Aorta (tissue), 5 donors: ENCODE measurements around the gene TLR9. TPM values are rescaled to one million over a fixed set of nuclear protein-coding genes. Genes with fewer than 3 reads are reported as not detected.

ENCODE experiments used
- ATAC-seq: fragments of 200-7000 bp; cut with Tn5 transposase; one replicate; pipeline ENCODE4 v1.9.1; 2022; ENCODE audit warnings: moderate library complexity; ENCODE audit not compliant: low FRiP score
- DNase-seq, 2 donors: peaks; one replicate each; pipeline ENCODE4 v3.0.0-alpha.2; 2020
- H3K27ac ChIP-seq, 2 donors: one replicate each; pipeline ENCODE4 v1.5.1; 2013; ENCODE audit warnings: low read length in 2 of 2, mild to moderate bottlenecking in 2 of 2, moderate library complexity in 2 of 2, control low read depth in 1 of 2, inconsistent platforms in 1 of 2, low read depth in 1 of 2
- H3K27me3 ChIP-seq, 2 donors: one replicate each; pipeline ENCODE4 v1.6.1; 2013; ENCODE audit warnings: control low read depth in 1 of 2, low read length in 1 of 2, mild to moderate bottlenecking in 1 of 2, moderate library complexity in 1 of 2; ENCODE audit not compliant: insufficient read depth in 2 of 2, control insufficient read depth in 1 of 2
- H3K36me3 ChIP-seq, 2 donors: one replicate each; pipeline ENCODE4 v1.6.1; 2013; ENCODE audit warnings: control low read depth in 1 of 2, low read length in 1 of 2, mild to moderate bottlenecking in 1 of 2; ENCODE audit not compliant: insufficient read depth in 2 of 2, control insufficient read depth in 1 of 2
- H3K4me1 ChIP-seq, 2 donors: one replicate each; pipeline ENCODE4 v1.6.1; 2013; ENCODE audit warnings: low read length in 2 of 2, control low read depth in 1 of 2, mild to moderate bottlenecking in 1 of 2, moderate library complexity in 1 of 2; ENCODE audit not compliant: insufficient read depth in 2 of 2, control insufficient read depth in 1 of 2
- H3K4me3 ChIP-seq, 2 donors: one replicate each; pipeline ENCODE4 v1.5.1; 2013; ENCODE audit warnings: low read length in 2 of 2, control low read depth in 1 of 2, mild to moderate bottlenecking in 1 of 2
- H3K9me3 ChIP-seq: one replicate; pipeline ENCODE4 v1.6.1; 2013; ENCODE audit warnings: mild to moderate bottlenecking, low read length; ENCODE audit not compliant: control insufficient read depth
- WGBS, 2 donors: extraction: QIAGEN DNeasy Blood & Tissue Kit; methylation state at CpG; one replicate each; pipeline ENCODE4 v1.1.7; 2013; 5-methylcytosine and 5-hydroxymethylcytosine counted together
- intact Hi-C, 2 donors: fragments of 100-400 bp; cut with DNase I; formaldehyde crosslinking; loops; one replicate each; pipeline versions ENCODE4 v1.14.2 to v1.15.0; 2022
- polyA plus RNA-seq, 2 donors: library from polyadenylated mRNA; stranded (reverse); fragments of 200-250 nt; gene quantifications; one replicate each; pipeline ENCODE4 v1.2.3, GENCODE V29; 2013
- total RNA-seq, 2 donors: library from RNA; stranded (reverse); fragmentation: NEBNext Ultra II Directional; extraction: Animal tissue kit (Norgen Biotek cat#: 25700); gene quantifications; one replicate each; pipeline ENCODE4 v1.2.1, GENCODE V29; 2021
- donor health status: healthy with polysubstance abuse.
- donor health status: Bipolar disorder and iron deficiency.
- donor health status: DM: no; HTN: no; CAD: no.
- donor health status: DM: no; HTN: no; CAD: no.
- donor health status: DM: yes; HTN: yes; CAD: no.

TLR9 gene
- total and polyA plus RNA-seq, 4 donors: 0.42 to 0.81 TPM; not detected in 2

DNA sequence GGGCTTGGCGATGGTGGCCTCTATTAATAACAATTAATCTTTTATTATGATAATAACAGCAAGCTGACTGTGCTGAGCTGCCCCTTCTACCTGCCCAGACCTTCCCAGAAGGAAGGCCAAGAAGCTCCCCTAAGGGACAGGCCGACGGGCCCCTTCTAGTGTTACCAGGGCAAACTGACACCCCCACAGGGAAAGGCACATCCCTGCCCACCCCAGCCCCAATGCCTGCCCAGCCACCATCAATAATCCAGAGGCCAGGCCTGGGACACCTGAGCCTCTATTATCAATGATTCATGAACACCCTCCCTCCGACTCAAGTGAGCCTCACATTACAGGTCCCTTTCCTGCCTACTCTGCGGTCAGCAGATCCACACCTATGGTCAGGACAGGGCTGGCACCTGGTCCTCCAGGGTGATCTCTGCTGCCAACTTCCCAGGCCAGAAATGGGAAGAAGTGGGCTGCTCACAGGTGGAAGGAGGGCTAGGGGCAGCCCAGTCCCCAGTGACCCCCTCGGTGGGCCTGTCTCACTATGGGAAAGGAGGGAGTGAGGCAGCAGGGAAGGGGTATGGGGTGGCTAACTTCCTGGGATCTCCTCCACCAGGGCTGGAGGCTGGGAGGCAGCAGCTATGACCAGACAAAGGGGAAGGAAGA, 11.7 kb upstream of the TLR9 start:
- H3K9me3 ChIP-seq: no peaks in the 10 kb centered on the region
- DNase-seq (no peak), ATAC-seq (no peak)
- no peaks in the 10 kb centered on the region for H3K27me3 ChIP-seq
- H3K27ac ChIP-seq: peak overlapping the region in 1 of 2 donors; percentile 20
- intact Hi-C loops: loop anchor here (5.0 kb wide), 2 partner anchors 40 to 50 kb away; partner anchors contain the start of genes GLYCTK (in 1 of the 2) and WDR82 (in 1 of the 2)
- H3K4me3 ChIP-seq: no peak overlapping the region
- H3K4me1 ChIP-seq: no peaks in the 10 kb centered on the region
- H3K36me3 ChIP-seq: no peaks in the 10 kb centered on the region
- 82 to 86% methylated on average over 6 of the region's 6 CpGs for WGBS, 2 donors

DNA sequence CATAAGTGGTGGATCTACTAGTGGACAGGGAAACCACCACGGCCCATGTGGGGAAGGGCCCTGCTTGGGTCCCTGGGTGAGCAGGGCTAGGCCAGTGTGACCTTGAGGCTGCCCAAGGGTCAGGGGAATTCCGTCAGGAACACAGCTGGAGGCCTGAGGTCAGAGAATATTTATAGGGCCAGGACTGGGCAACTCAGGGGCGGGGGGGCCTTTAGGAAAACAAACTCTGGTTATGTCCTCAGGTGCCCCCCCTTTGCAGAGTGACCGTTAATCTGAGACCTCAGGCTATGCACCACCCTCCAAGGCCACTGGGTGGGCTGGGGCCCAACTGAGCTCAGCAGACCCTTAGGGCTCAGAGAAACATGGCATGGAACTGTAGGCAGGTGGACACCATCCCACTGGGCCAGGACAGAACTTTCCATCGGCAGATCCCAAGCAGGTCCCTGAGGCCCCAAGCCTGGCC, 11.0 kb upstream of the TLR9 start:
- H3K4me1 ChIP-seq: no peaks in the 10 kb centered on the region
- H3K27me3 ChIP-seq: no peaks in the 10 kb centered on the region
- no peaks in the 10 kb centered on the region for H3K36me3 ChIP-seq
- DNase-seq (peak in 1 of 2 donors; percentile 46), ATAC-seq (no peak)
- H3K9me3 ChIP-seq: no peaks in the 10 kb centered on the region
- H3K4me3 ChIP-seq: no peak overlapping the region
- 71% methylated on average over 5 of the region's 5 CpGs for WGBS, 2 donors
- H3K27ac ChIP-seq: no peak overlapping the region
- intact Hi-C loops: loop anchor here (5.0 kb wide), 2 partner anchors 41 to 51 kb away; partner anchors contain the start of genes GLYCTK (in 1 of the 2) and WDR82 (in 1 of the 2)

DNA sequence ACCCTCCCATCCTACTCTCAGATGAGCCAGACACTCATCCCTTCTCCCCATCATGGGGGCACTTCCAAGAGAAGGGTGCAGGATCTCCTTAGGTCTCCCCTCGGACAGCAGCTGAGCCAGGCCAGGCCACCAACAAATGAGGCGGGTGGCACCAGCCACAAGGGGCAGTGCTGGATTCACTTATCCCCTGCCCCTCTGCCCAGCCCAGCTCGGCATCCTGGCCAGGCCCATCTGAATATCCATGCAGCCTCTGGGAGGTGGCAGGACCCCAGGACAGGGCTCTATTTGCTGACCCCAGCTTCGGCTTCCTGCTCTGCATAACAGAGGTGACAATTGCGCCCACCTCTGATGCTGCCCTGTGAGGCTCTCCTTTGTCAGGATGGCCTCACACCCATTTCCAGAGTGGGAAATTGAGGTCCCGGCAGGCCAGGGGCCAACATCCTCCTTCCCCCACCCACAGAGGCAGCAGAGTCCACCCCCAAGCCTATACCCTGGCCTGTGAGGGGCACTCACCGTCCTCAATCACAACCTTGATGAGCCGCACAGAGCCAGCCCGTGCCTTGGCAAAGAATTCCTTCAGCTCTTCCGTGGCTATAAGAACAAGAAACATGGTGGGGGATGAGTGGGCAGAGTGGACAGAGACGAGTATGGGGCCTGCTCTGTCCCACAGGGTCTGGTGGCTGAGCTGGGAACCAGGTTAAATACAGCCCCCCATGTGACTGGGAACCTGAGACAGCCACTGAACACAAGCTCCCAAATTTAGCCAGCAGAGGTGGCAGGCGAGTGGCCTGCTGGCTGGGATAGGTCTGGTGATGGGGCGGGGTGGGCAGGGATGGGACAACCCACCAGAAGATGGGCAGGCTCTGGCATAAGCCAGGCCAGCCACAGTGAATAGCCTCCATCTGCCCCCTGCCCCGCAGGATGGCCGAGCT, 9.3 kb upstream of the TLR9 start:
- H3K4me1 ChIP-seq: no peaks in the 10 kb centered on the region
- no peak for ATAC-seq
- no peaks in the 10 kb centered on the region for H3K27me3 ChIP-seq
- H3K36me3 ChIP-seq: peaks cover 0 to 2% of the 10 kb centered on the region in 2 donors
- no peak overlapping the region for H3K4me3 ChIP-seq
- no peak overlapping the region for H3K27ac ChIP-seq
- intact Hi-C loops: loop anchor here (5.0 kb wide), 3 partner anchors 43 to 108 kb away; partner anchors contain the start of genes GLYCTK (in 1 of the 2) and WDR82 (in 1 of the 2)
- peak; percentile 36 for DNase-seq
- no peaks in the 10 kb centered on the region for H3K9me3 ChIP-seq
- WGBS, 2 donors: 84 to 90% methylated on average over 15 of the region's 15 CpGs

DNA sequence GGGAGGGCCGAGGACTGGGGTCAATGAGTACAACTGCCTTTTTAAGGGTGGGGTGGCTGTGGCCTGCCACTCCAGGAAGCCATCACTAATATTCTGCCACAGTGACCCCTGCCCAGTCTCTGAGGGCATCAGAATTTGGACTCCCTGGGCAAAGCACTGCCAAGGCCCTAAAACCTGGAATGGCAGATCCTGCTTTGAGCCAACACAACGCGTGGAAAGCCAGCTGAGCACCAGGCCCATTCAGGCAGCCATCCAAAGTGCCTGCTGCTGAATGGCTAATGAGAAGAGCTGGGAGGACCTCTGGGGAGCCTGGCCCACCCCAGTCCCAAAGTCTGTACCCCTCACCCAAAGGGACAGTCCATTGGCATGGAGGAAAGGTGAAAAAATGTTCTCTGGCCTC, 8.5 kb upstream of the TLR9 start:
- DNase-seq: no peak
- Histone ChIP-seq H3K4me3 (no peak overlapping the region), H3K36me3 (peaks cover 0 to 6% of the 10 kb centered on the region in 2 donors), H3K27me3 (no peaks in the 10 kb centered on the region), H3K9me3 (no peaks in the 10 kb centered on the region), H3K27ac (no peak overlapping the region), H3K4me1 (no peaks in the 10 kb centered on the region)
- 25 to 33% methylated on average over 3 of the region's 3 CpGs for WGBS, 2 donors
- ATAC-seq: no peak
- intact Hi-C loops: loop anchor here in 1 of 2 donors (5.0 kb wide), 1 partner anchor 108 kb away; no protein-coding TSS in a partner anchor

DNA sequence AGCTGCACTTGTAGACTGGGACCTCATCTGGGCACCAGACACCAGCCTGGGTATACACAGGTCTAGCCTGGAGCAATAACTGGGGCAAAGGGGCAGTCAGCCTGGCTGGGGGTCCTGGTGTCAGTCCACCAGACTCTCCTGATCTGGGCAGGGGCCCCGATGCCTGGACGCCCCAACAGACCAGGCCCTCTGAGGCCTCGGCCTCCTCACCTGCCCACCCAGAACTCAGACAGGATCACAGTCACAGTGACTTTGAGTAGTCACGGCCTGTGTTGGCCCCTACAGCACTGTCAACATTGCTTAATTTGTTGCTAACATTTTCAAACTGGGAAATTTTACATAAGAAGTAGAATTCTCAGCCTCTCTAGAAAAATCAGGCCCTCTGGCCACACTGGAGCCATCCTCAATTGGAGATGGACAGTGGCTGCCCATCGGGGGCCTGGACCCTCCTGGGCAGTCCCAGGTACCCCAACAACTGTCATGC, 7.7 kb upstream of the TLR9 start:
- Histone ChIP-seq H3K4me1 (no peaks in the 10 kb centered on the region), H3K27me3 (no peaks in the 10 kb centered on the region), H3K9me3 (no peaks in the 10 kb centered on the region), H3K27ac (no peak overlapping the region), H3K4me3 (no peak overlapping the region), H3K36me3 (peaks cover 0 to 6% of the 10 kb centered on the region in 2 donors)
- WGBS, 2 donors: 89 to 91% methylated on average over 5 of the region's 5 CpGs
- intact Hi-C loops: loop anchor here in 1 of 2 donors (5.0 kb wide), 1 partner anchor 109 kb away; no protein-coding TSS in a partner anchor
- no peak for ATAC-seq
- DNase-seq: no peak

DNA sequence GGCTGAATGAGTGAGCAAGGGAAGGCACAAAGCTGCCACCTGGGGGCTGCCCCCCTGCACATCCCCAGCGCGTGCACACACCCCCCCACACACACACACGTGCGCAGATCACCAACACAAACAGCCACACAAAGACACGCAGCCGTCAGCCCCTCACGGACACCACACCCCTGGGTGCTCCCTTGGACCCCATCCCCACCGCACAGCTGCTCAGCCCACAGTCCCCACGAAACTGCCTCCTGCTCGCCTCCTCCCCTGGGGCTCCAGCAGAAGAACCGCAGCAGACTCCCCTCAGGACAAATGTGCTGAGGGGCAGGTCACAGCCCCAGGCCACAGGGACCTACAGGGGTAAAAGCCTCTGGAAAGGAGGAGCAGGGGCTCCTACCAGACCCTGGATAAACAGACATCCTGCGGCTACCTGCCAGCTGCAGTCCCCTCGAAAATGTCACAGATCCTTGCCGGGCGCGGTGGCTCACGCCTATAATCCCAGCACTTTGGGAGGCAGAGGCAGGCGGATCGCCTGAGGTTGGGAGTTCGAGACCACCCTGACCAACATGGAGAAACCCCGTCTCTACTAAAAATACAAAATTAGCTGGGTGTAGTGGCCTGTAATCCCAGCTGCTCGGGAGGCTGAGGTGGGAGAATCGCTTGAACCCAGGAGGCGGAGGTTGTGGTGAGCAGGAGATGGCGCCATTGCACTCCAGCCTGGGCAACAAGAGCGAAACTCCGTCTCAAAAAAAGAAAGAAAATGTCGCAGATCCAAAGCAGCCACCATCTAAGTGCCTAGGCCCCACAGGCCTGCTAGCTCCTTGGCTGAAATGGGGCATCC, 7.0 kb upstream of the TLR9 start:
- WGBS, 2 donors: 91% methylated on average over 26 to 28 of the region's 28 CpGs
- intact Hi-C loops: loop anchor here in 1 of 2 donors (5.0 kb wide), 1 partner anchor 110 kb away; no protein-coding TSS in a partner anchor
- no peak overlapping the region for H3K4me3 ChIP-seq
- H3K4me1 ChIP-seq: no peaks in the 10 kb centered on the region
- no peak for DNase-seq
- no peaks in the 10 kb centered on the region for H3K9me3 ChIP-seq
- H3K36me3 ChIP-seq: peaks cover 0 to 6% of the 10 kb centered on the region in 2 donors
- H3K27me3 ChIP-seq: no peaks in the 10 kb centered on the region
- no peak overlapping the region for H3K27ac ChIP-seq
- no peak for ATAC-seq

DNA sequence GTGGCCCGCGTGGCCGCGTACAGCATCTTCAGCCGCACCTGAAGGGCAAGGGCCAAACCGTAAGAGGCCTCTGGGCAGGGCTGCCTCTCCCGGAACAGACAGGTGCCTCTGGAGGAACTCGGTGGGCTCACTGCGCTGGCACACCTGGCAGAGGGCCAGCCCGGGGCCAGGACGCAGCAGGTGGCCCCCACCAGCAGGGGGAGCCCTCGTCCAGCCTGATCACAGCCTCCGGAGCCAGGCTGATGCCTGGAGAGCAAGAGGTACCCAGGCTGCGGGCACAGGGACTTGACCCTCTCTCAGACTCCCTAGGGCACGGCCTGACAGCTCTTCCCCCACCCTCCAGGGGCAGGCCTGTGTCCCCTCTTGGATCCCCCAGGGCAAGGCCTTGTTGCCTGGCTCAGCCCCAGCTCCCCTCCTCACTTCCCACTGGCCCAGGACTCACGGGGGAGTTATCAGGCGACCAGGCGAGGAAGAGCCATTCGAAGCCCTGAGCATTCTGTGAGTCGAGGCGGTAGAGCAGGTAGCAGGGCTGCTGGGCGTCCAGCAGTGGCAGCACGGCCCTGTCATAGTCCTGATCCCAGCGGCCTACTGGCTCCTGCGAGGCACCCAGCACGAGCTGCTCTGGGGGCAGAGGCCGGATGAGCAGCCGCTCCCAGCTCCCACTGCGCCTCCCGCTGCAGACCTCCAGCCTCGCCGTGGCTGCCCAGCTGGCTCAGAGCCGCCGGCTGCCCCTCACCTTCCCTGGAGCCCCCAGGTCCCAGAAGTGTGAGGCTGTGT, 6.2 kb upstream of the TLR9 start:
- peak; percentile 88 to 94 for DNase-seq
- 76 to 78% methylated on average over 33 to 34 of the region's 34 CpGs for WGBS, 2 donors
- intact Hi-C loops: loop anchor here (2.0 to 5.0 kb wide), 2 partner anchors 109 to 111 kb away; no protein-coding TSS in a partner anchor
- Histone ChIP-seq H3K4me3 (no peak overlapping the region), H3K9me3 (no peaks in the 10 kb centered on the region), H3K4me1 (no peaks in the 10 kb centered on the region), H3K27ac (no peak overlapping the region), H3K36me3 (peaks cover 0 to 6% of the 10 kb centered on the region in 2 donors), H3K27me3 (no peaks in the 10 kb centered on the region)
- ATAC-seq: peak; percentile 61
